HUES64 (cell line): ENCODE data around the gene STK40.

Experiments used
- H3K27ac ChIP-seq: 2 replicates; pipeline ENCODE4 v1.7.0; 2013; ENCODE audit warnings: low read depth, low read length, inconsistent platforms
- H3K27me3 ChIP-seq: 2 replicates; pipeline ENCODE4 v1.6.1; 2013; ENCODE audit warnings: mild to moderate bottlenecking, low read length; ENCODE audit not compliant: insufficient read depth
- H3K36me3 ChIP-seq: 2 replicates; pipeline ENCODE4 v1.6.1; 2013; ENCODE audit warnings: mild to moderate bottlenecking, low read length; ENCODE audit not compliant: insufficient read depth
- H3K4me1 ChIP-seq: 2 replicates; pipeline ENCODE4 v1.6.1; 2013; ENCODE audit warnings: mild to moderate bottlenecking, low read length, moderate library complexity; ENCODE audit not compliant: insufficient read depth
- H3K4me3 ChIP-seq: 2 replicates; pipeline ENCODE4 v1.5.1; 2013; ENCODE audit warnings: mild to moderate bottlenecking, low read length, moderate library complexity
- H3K9ac ChIP-seq: 2 replicates; pipeline ENCODE4 v1.6.1; 2013; ENCODE audit warnings: mild to moderate bottlenecking, low read depth, low read length
- H3K9me3 ChIP-seq: 2 replicates; pipeline ENCODE4 v1.6.1; 2013; ENCODE audit warnings: low read depth, low read length; ENCODE audit not compliant: insufficient read depth
- WGBS: fragments of 150-250, 120-280 bp; methylation state at CpG from one replicate; pipeline ENCODE4 v1.1.7; 2013; ENCODE audit warnings: missing lambda C conversion rate; 5-methylcytosine and 5-hydroxymethylcytosine counted together

STK40 gene

DNA sequence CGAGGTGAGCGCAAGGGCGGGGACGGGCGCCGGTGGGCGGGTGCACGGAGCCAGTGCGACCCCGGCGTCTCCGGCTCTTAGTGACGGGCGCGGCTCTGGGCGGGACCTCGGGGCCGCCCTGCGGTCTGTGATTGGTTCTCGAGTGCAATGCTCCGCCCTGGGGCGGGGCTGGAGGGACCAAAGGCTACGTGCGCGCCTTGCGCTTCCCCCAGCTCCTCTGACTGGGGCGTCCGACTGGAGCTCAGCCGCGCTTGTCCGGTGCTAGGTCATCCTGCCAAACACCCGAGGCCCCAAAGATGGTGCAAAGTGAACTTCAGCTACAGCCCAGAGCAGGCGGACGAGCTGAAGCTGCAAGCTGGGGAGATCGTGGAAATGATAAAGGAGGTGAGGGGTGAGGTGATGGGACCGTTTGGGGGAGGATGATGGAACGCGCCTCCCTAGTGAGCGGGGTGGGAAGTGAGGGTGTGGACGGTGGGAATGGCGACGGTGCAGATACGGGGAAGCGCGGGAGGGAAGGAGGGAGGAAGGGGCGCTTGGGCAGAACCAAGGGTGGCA, 78.7 kb downstream of the STK40 start:
- no peak overlapping the region for H3K27ac ChIP-seq
- H3K36me3 ChIP-seq = peaks cover 52% of the 10 kb centered on the region
- peak overlapping the region; percentile 64 for H3K9ac ChIP-seq
- H3K4me3 ChIP-seq = peak overlapping the region; percentile 70
- no peaks in the 10 kb centered on the region for H3K9me3 ChIP-seq
- WGBS = 2% methylated on average over 46 of the region's 46 CpGs
- no peaks in the 10 kb centered on the region for H3K27me3 ChIP-seq
- H3K4me1 ChIP-seq = peaks cover 16% of the 10 kb centered on the region

DNA sequence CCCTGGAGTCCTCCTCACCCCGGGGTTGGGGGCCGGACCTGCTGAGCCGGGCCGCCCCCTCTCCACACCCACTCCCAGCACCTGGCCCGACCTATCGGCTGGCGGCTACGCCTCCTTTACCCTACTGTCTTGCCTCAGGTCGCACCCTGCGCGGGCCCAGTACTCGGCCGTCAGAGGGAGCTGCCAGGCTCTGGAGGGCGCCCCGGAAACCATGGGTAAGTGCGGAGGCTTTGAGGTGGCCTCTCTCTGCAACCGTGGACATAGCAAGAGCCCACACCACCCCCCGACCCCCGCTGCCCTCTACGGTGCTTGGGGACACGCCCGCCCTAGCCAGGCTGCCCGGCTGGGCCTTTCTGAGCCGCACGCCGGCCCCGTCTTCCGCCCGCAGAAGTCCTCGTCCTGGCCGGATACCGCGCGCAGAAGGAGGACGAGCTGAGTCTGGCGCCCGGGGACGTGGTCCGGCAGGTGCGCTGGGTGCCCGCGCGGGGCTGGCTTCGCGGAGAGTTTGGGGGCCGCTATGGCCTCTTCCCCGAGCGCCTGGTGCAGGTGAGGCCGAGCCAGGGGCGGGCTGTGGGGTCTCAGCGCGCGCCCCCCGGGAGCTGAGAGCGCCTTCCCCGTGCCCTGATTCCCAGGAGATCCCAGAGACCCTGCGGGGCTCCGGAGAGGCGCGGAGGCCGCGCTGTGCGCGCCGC, 79.4 kb downstream of the STK40 start, which contains the start of gene SH3D21:
SH3D21 (plus strand) TSS at position 159 of the 692 bp plus-strand sequence; CDS start at position 212, 53 bp downstream.
- 1% methylated on average over 65 of the region's 65 CpGs for WGBS
- peaks cover 16% of the 10 kb centered on the region for H3K4me1 ChIP-seq
- H3K9ac ChIP-seq = peak within 1 kb of the TSS; percentile 64

DNA sequence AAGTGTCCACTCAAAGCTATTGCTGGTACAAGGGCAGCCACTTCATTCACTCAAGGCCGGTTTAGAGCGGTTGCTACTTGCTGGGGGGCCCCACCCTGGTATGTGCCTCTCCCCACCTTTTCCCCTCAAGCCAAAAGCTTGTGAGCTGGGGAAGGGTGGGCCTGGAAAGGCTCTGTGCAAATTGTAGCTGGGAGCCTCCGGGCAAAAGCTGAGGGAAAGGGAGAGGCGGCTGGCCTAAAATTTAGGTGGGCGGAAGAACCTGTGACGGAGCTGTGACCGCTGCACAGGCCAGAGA, 79.9 kb downstream of the STK40 start:
- 27% methylated on average over 7 of the region's 7 CpGs for WGBS
- Histone ChIP-seq H3K9me3 (no peaks in the 10 kb centered on the region), H3K36me3 (peaks cover 60% of the 10 kb centered on the region), H3K27ac (peak overlapping the region; percentile 74; the same call in 1 of the 2 replicates), H3K27me3 (no peaks in the 10 kb centered on the region), H3K4me1 (peaks cover 16% of the 10 kb centered on the region), H3K4me3 (peak overlapping the region; percentile 70), H3K9ac (peak overlapping the region; percentile 64; the same call in 1 of the 2 replicates)

More for the DNA sequence above, 79.4 kb downstream of the STK40 start, which contains the start of gene SH3D21:
- H3K9me3 ChIP-seq = no peaks in the 10 kb centered on the region
- H3K4me3 ChIP-seq = peak within 1 kb of the TSS; percentile 70
- peaks cover 55% of the 10 kb centered on the region for H3K36me3 ChIP-seq
- H3K27ac ChIP-seq = peak within 1 kb of the TSS; percentile 78; the same call in 1 of the 2 replicates
- no peaks in the 10 kb centered on the region for H3K27me3 ChIP-seq

GRCh38 chr1:36304970-36305914, 80.5 kb downstream of the STK40 start:
- Histone ChIP-seq H3K4me1 (peaks cover 16% of the 10 kb centered on the region), H3K27me3 (no peaks in the 10 kb centered on the region), H3K27ac (peak overlapping the region; percentile 74; the same call in 1 of the 2 replicates), H3K36me3 (peaks cover 62% of the 10 kb centered on the region), H3K9ac (peak overlapping the region; percentile 64; the same call in 1 of the 2 replicates), H3K4me3 (peak overlapping the region; percentile 70), H3K9me3 (no peaks in the 10 kb centered on the region)
- 94% methylated on average over 9 of the region's 10 CpGs for WGBS

- no peak overlapping the region for H3K9ac ChIP-seq
- peaks cover 65% of the 10 kb centered on the region for H3K36me3 ChIP-seq
- 90% methylated on average over 6 of the region's 7 CpGs for WGBS
- no peaks in the 10 kb centered on the region for H3K27me3 ChIP-seq
- H3K27ac ChIP-seq = no peak overlapping the region
- peaks cover 16% of the 10 kb centered on the region for H3K4me1 ChIP-seq
- H3K9me3 ChIP-seq = no peaks in the 10 kb centered on the region
- no peak overlapping the region for H3K4me3 ChIP-seq
Observed at GRCh38 chr1:36304521-36304920, 81.2 kb downstream of the STK40 start.

GRCh38 chr1:36303650-36304360, 81.9 kb downstream of the STK40 start:
- no peak overlapping the region for H3K27ac ChIP-seq
- no peaks in the 10 kb centered on the region for H3K27me3 ChIP-seq
- H3K4me1 ChIP-seq = peaks cover 16% of the 10 kb centered on the region
- H3K4me3 ChIP-seq = no peak overlapping the region
- peaks cover 63% of the 10 kb centered on the region for H3K36me3 ChIP-seq
- H3K9ac ChIP-seq = no peak overlapping the region
- no peaks in the 10 kb centered on the region for H3K9me3 ChIP-seq
- WGBS = 94% methylated on average over 22 of the region's 23 CpGs

GRCh38 chr1:36303244-36303643, 82.5 kb downstream of the STK40 start:
- Histone ChIP-seq H3K27me3 (no peaks in the 10 kb centered on the region), H3K36me3 (peaks cover 65% of the 10 kb centered on the region), H3K4me3 (no peak overlapping the region), H3K9ac (no peak overlapping the region), H3K9me3 (no peaks in the 10 kb centered on the region), H3K27ac (no peak overlapping the region), H3K4me1 (peaks cover 16% of the 10 kb centered on the region)
- WGBS = 97% methylated on average over 5 of the region's 5 CpGs

DNA sequence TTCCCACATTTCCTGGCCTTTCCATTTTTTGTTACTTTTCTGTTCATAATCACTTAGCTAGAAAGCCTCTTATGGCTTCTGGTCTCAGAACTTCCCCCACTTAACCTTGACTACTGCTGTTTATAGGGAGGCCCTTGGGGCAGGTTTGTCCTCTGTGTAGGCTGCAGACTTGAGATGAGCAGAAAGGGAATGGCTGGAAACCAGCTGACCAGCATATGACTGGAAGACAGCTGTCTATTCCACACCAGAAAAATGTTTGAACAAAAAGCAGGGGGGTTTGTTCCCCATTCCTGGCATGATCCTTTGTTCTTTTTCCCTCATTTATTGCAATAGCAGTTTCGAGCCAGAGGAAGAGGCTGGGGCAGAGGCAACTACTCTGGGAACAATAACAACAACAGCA, 84.5 kb downstream of the STK40 start:
- Histone ChIP-seq H3K36me3 (peaks cover 83% of the 10 kb centered on the region), H3K27me3 (no peaks in the 10 kb centered on the region), H3K4me1 (peaks cover 10% of the 10 kb centered on the region), H3K27ac (no peak overlapping the region), H3K9me3 (no peaks in the 10 kb centered on the region), H3K4me3 (no peak overlapping the region), H3K9ac (no peak overlapping the region)
- 89% methylated on average over 1 of the region's 1 CpG for WGBS

DNA sequence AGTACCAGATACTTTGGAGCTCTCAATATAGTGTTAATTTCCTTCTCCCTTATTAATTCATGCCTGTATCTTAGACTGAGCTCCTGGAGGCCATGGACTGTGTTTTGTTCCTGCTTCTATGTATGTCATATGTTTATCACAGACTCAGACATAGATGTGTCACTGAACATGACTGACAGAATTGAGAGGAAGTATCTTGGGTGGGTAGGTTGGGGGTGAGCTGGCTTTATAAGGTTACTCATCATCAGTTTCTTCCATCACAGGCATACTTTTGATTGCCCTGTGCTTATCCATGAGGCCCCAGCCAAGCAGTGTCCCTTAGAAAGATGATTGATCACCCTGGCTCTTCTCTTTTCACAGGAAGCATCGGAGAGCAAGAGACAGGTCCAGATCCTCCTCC, 85.2 kb downstream of the STK40 start:
- H3K4me3 ChIP-seq = no peak overlapping the region
- no peak overlapping the region for H3K9ac ChIP-seq
- H3K36me3 ChIP-seq = peaks cover 88% of the 10 kb centered on the region
- H3K4me1 ChIP-seq = peaks cover 4% of the 10 kb centered on the region
- 92% methylated on average over 1 of the region's 1 CpG for WGBS
- H3K27ac ChIP-seq = no peak overlapping the region
- H3K27me3 ChIP-seq = no peaks in the 10 kb centered on the region
- no peaks in the 10 kb centered on the region for H3K9me3 ChIP-seq

DNA sequence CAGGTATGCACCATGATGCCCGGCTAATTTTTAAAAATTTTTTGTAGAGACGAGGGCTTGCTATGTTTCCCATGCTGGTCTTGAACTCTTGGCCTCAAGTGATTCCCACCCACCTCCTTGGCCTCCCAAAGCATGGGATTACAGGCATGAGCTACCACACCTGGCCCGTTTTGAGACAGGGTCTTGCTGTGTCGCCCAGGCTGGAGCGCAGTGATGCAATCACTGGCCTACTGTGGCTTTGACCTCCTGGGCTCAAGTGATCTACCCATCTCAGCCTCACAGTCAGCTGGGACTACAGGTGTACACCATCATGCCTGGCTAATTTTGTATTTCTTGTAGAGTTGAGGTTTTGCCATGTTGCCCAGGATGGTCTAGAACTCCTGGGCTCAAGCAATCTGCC, 87.1 kb downstream of the STK40 start:
- H3K27ac ChIP-seq = no peak overlapping the region
- no peaks in the 10 kb centered on the region for H3K9me3 ChIP-seq
- 95% methylated on average over 5 of the region's 5 CpGs for WGBS
- no peak overlapping the region for H3K4me3 ChIP-seq
- no peak overlapping the region for H3K9ac ChIP-seq
- peaks cover 92% of the 10 kb centered on the region for H3K36me3 ChIP-seq
- no peaks in the 10 kb centered on the region for H3K27me3 ChIP-seq
- H3K4me1 ChIP-seq = no peaks in the 10 kb centered on the region
